GM12878 (cell line): ENCODE data around the gene AP5Z1. TPM values are rescaled to one million over a fixed set of nuclear protein-coding genes. Genes with fewer than 3 reads are reported as not detected.

Experiments used
- ATF7 ChIP-seq: fragments of 450-650 bp; IDR thresholded peaks from 2 replicates; pipeline ENCODE4 v1.6.1; 2016; ENCODE audit warnings: low read depth, mild to moderate bottlenecking
- BCL3 ChIP-seq: IDR thresholded peaks from 2 replicates; pipeline ENCODE4 v1.6.1; 2011; ENCODE audit warnings: borderline replicate concordance, low read depth, mild to moderate bottlenecking, moderate library complexity, low read length; ENCODE audit not compliant: insufficient read depth, poor library complexity, severe bottlenecking
- CREB1 ChIP-seq: IDR thresholded peaks from 2 replicates; pipeline ENCODE4 v1.6.1; 2012; ENCODE audit warnings: low read depth, mild to moderate bottlenecking, inconsistent platforms
- HCFC1 ChIP-seq: fragments of 150-350 bp; IDR thresholded peaks from 2 replicates; pipeline ENCODE4 v1.6.1; 2014; ENCODE audit warnings: low read length
- HDAC2 ChIP-seq: fragments of 200-600 bp; sonication (generic); IDR thresholded peaks from 2 replicates; pipeline ENCODE4 v1.6.1; 2017
- MEF2A ChIP-seq: IDR thresholded peaks from 2 replicates; pipeline ENCODE4 v1.6.1; 2011; ENCODE audit warnings: low read depth, mild to moderate bottlenecking, low read length, moderate library complexity; ENCODE audit not compliant: insufficient read depth
- MYC ChIP-seq: IDR thresholded peaks from 2 replicates; pipeline ENCODE4 v1.6.1; 2011; ENCODE audit warnings: mild to moderate bottlenecking, low read length, moderate library complexity, inconsistent platforms; ENCODE audit not compliant: insufficient read depth, insufficient replicate concordance, insufficient read length, severe bottlenecking
- NR2C1 ChIP-seq: fragments of 450-650 bp; IDR thresholded peaks from 2 replicates; pipeline ENCODE4 v1.6.1; 2017; ENCODE audit warnings: antibody characterized with exemption, mild to moderate bottlenecking, moderate library complexity
- RFX5 ChIP-seq: IDR thresholded peaks from 2 replicates; pipeline ENCODE4 v1.6.1; 2011; ENCODE audit warnings: low read depth, low read length, improper control_type of control experiment
- SIX5 ChIP-seq: IDR thresholded peaks from 2 replicates; pipeline ENCODE4 v1.6.1; 2011; ENCODE audit warnings: mild to moderate bottlenecking, low read depth, low read length, moderate library complexity; ENCODE audit not compliant: severe bottlenecking
- TCF12 ChIP-seq: IDR thresholded peaks from 2 replicates; pipeline ENCODE4 v1.6.1; 2011; ENCODE audit warnings: low read depth, mild to moderate bottlenecking, low read length
- TCF7 ChIP-seq: IDR thresholded peaks from 2 replicates; pipeline ENCODE4 v1.6.1; 2014; ENCODE audit warnings: antibody characterized with exemption, borderline replicate concordance
- YBX1 ChIP-seq: fragments of 450-650 bp; IDR thresholded peaks from 2 replicates; pipeline ENCODE4 v1.6.1; 2016; ENCODE audit warnings: antibody characterized with exemption
- ZBED1 ChIP-seq: IDR thresholded peaks from 2 replicates; pipeline ENCODE4 v1.6.1; 2016; ENCODE audit warnings: borderline replicate concordance
- ZNF207 ChIP-seq: fragments of 450-650 bp; IDR thresholded peaks from 2 replicates; pipeline ENCODE4 v1.6.1; 2014; ENCODE audit warnings: antibody characterized with exemption, mild to moderate bottlenecking, borderline replicate concordance
- ZNF687 ChIP-seq: fragments of 450-650 bp; IDR thresholded peaks from 2 replicates; pipeline ENCODE4 v1.6.1; 2017; ENCODE audit warnings: mild to moderate bottlenecking, moderate library complexity
- polyA plus RNA-seq, 11 experiments: library from polyadenylated mRNA; depleted of rRNA in 4 of 11; unstranded in 6 of 11; stranded (reverse) in 5 of 11; fragments of >200 nt; fragmentation: Nextera tagmentation in 4 of 11; fragmentation: Illumina TruSeq in 1 of 11; extraction: Ambion mirVana in 4 of 11; extraction: Trizol in 1 of 11; gene quantifications; 1 replicate in 1 of 11; 2 replicates in 10 of 11; pipeline versions ENCODE4 v1.2.1 to v1.2.3, GENCODE V29; 2011 to 2016; ENCODE audit warnings: inconsistent platforms in 2 of 11, missing spikeins in 2 of 11, low read depth in 1 of 11
- total RNA-seq, 4 experiments: library from RNA; depleted of rRNA in 3 of 4; stranded (reverse); fragments of >200 nt in 3 of 4; fragmentation: Illumina TruSeq in 1 of 4; extraction: Trizol in 1 of 4; gene quantifications; 2 replicates each; pipeline versions ENCODE4 v1.2.1 to v1.2.3, GENCODE V29; 2013 to 2021
- TF ChIP-seq, protein P1 (sequence below): fragments of 450-650 bp; IDR thresholded peaks from 2 replicates; pipeline ENCODE4 v1.6.1; 2017; ENCODE audit warnings: mild to moderate bottlenecking, low read depth, inconsistent platforms; ENCODE audit not compliant: poor library complexity, severe bottlenecking
- TF ChIP-seq, protein P2 (sequence below): fragments of 450-650 bp; IDR thresholded peaks from 2 replicates; pipeline ENCODE4 v1.6.1; 2017; ENCODE audit warnings: mild to moderate bottlenecking, moderate library complexity

AP5Z1 gene
- total and polyA plus RNA-seq, 10 of the 15 experiments (the other 5 are each of a cell fraction or from before 2014, with no cell fraction given): 0.37 to 43.4 (median 19.4) TPM

GRCh38 chr7:4744391-4745264, 30.8 kb upstream of the AP5Z1 start (continued):
- TF ChIP-seq, protein P1, sequence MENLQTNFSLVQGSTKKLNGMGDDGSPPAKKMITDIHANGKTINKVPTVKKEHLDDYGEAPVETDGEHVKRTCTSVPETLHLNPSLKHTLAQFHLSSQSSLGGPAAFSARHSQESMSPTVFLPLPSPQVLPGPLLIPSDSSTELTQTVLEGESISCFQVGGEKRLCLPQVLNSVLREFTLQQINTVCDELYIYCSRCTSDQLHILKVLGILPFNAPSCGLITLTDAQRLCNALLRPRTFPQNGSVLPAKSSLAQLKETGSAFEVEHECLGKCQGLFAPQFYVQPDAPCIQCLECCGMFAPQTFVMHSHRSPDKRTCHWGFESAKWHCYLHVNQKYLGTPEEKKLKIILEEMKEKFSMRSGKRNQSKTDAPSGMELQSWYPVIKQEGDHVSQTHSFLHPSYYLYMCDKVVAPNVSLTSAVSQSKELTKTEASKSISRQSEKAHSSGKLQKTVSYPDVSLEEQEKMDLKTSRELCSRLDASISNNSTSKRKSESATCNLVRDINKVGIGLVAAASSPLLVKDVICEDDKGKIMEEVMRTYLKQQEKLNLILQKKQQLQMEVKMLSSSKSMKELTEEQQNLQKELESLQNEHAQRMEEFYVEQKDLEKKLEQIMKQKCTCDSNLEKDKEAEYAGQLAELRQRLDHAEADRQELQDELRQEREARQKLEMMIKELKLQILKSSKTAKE: no peak
- TF ChIP-seq, protein P2, sequence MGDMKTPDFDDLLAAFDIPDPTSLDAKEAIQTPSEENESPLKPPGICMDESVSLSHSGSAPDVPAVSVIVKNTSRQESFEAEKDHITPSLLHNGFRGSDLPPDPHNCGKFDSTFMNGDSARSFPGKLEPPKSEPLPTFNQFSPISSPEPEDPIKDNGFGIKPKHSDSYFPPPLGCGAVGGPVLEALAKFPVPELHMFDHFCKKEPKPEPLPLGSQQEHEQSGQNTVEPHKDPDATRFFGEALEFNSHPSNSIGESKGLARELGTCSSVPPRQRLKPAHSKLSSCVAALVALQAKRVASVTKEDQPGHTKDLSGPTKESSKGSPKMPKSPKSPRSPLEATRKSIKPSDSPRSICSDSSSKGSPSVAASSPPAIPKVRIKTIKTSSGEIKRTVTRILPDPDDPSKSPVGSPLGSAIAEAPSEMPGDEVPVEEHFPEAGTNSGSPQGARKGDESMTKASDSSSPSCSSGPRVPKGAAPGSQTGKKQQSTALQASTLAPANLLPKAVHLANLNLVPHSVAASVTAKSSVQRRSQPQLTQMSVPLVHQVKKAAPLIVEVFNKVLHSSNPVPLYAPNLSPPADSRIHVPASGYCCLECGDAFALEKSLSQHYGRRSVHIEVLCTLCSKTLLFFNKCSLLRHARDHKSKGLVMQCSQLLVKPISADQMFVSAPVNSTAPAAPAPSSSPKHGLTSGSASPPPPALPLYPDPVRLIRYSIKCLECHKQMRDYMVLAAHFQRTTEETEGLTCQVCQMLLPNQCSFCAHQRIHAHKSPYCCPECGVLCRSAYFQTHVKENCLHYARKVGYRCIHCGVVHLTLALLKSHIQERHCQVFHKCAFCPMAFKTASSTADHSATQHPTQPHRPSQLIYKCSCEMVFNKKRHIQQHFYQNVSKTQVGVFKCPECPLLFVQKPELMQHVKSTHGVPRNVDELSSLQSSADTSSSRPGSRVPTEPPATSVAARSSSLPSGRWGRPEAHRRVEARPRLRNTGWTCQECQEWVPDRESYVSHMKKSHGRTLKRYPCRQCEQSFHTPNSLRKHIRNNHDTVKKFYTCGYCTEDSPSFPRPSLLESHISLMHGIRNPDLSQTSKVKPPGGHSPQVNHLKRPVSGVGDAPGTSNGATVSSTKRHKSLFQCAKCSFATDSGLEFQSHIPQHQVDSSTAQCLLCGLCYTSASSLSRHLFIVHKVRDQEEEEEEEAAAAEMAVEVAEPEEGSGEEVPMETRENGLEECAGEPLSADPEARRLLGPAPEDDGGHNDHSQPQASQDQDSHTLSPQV: no peak
- TF ChIP-seq YBX1: no peak
- TF ChIP-seq HDAC2: no peak
- no peak for TF ChIP-seq ZNF207
- no peak for TF ChIP-seq MEF2A
- TF ChIP-seq RFX5: no peak
- TF ChIP-seq ZBED1: no peak
- TF ChIP-seq TCF7: no peak
- TF ChIP-seq TCF12: peak; percentile 57; the same call in 1 of the 2 replicates
- no peak; the same call in 1 of the 2 replicates for TF ChIP-seq HCFC1
- TF ChIP-seq MYC: no peak
- no peak for TF ChIP-seq SIX5
- no peak for TF ChIP-seq BCL3
- no peak for TF ChIP-seq ATF7
- no peak for TF ChIP-seq NR2C1
- no peak for TF ChIP-seq ZNF687
- no peak for TF ChIP-seq CREB1
